GM23338 (cell line): Measurements from ENCODE around the gene BMX. TPM values are rescaled to one million over a fixed set of nuclear protein-coding genes. Genes with fewer than 3 reads are reported as not detected.

Source experiments
- ATAC-seq: fragments of 200-7000 bp; cut with Tn5 transposase; 3 replicates; pipeline ENCODE4 v1.9.1; 2020
- DNase-seq: peaks from one replicate; pipeline ENCODE4 v3.0.0-alpha.2; 2015; ENCODE audit warnings: low spot score
- H2AFZ ChIP-seq: fragments of 200-600 bp; sonication (generic); 2 replicates; pipeline ENCODE4 v1.8.0; 2016; ENCODE audit warnings: antibody characterized with exemption, mild to moderate bottlenecking, moderate library complexity
- H3F3A ChIP-seq: fragments of 200-600 bp; sonication (generic); replicated peaks from 2 replicates; pipeline ENCODE4 v1.8.0; 2017; ENCODE audit warnings: antibody characterized with exemption, mixed run types, low read depth
- H3K27ac ChIP-seq: fragments of 200-600 bp; sonication (generic); 2 replicates; pipeline ENCODE4 v1.6.1; 2016; ENCODE audit warnings: low read depth
- H3K27me3 ChIP-seq: fragments of 200-600 bp; sonication (generic); 2 replicates; pipeline ENCODE4 v1.8.0; 2016; ENCODE audit warnings: mild to moderate bottlenecking, mixed run types, moderate library complexity; ENCODE audit not compliant: insufficient read depth
- H3K36me3 ChIP-seq: fragments of 200-600 bp; sonication (generic); 2 replicates; pipeline ENCODE4 v1.8.0; 2016; ENCODE audit warnings: mild to moderate bottlenecking; ENCODE audit not compliant: insufficient read depth
- H3K4me1 ChIP-seq: fragments of 200-600 bp; sonication (generic); 2 replicates; pipeline ENCODE4 v1.8.0; 2016; ENCODE audit warnings: mild to moderate bottlenecking, moderate library complexity; ENCODE audit not compliant: insufficient read depth
- H3K4me2 ChIP-seq: fragments of 200-600 bp; sonication (generic); 2 replicates; pipeline ENCODE4 v1.7.1; 2017; ENCODE audit warnings: mixed run types
- H3K4me3 ChIP-seq: fragments of 200-600 bp; sonication (generic); 2 replicates; pipeline ENCODE4 v1.6.1; 2016; ENCODE audit warnings: mixed run types
- H3K79me2 ChIP-seq: fragments of 200-600 bp; sonication (generic); replicated peaks from 2 replicates; pipeline ENCODE4 v1.8.0; 2017; ENCODE audit warnings: mild to moderate bottlenecking; ENCODE audit not compliant: insufficient read depth
- H3K9me2 ChIP-seq: fragments of 200-600 bp; sonication (generic); 2 replicates; pipeline ENCODE4 v1.8.0; 2017; ENCODE audit not compliant: insufficient read depth
- H4K20me1 ChIP-seq: fragments of 200-600 bp; sonication (generic); replicated peaks from 2 replicates; pipeline ENCODE4 v1.8.0; 2017; ENCODE audit warnings: mild to moderate bottlenecking; ENCODE audit not compliant: insufficient read depth
- H3K27ac Mint-ChIP-seq: 2 replicates; pipeline ENCODE4 v1.8.0; 2020; ENCODE audit warnings: inconsistent platforms, mild to moderate bottlenecking, moderate library complexity, mixed read lengths
- H3K27me3 Mint-ChIP-seq: 3 replicates; pipeline ENCODE4 v1.8.0; 2022; ENCODE audit warnings: low read depth, mild to moderate bottlenecking, moderate library complexity, mixed read lengths, inconsistent platforms; ENCODE audit not compliant: insufficient read depth, poor library complexity
- H3K36me3 Mint-ChIP-seq: 3 replicates; pipeline ENCODE4 v1.8.0; 2021; ENCODE audit warnings: low read depth, mild to moderate bottlenecking, inconsistent platforms, moderate library complexity, mixed read lengths
- H3K4me1 Mint-ChIP-seq: 3 replicates; pipeline ENCODE4 v1.8.0; 2020; ENCODE audit warnings: mild to moderate bottlenecking, inconsistent platforms, mixed read lengths
- H3K4me3 Mint-ChIP-seq: 3 replicates; pipeline ENCODE4 v1.8.0; 2021; ENCODE audit warnings: moderate library complexity, mild to moderate bottlenecking, inconsistent platforms, mixed read lengths
- H3K9me3 Mint-ChIP-seq: 3 replicates; pipeline ENCODE4 v1.8.0; 2020; ENCODE audit warnings: moderate library complexity, mild to moderate bottlenecking, inconsistent platforms, mixed read lengths
- CTCF ChIP-seq, 2 experiments: fragments of 200-600 bp in 1 of 2; sonication (generic) in 1 of 2; conservative IDR thresholded peaks; 2 replicates each; pipeline versions ENCODE4 v1.5.1 to v1.6.1; 2016 to 2017; ENCODE audit warnings: antibody characterized with exemption in 2 of 2, low read depth in 2 of 2, mild to moderate bottlenecking in 2 of 2, moderate library complexity in 1 of 2
- ETS1 ChIP-seq: IDR thresholded peaks from 2 replicates; pipeline ENCODE4 v1.6.1; 2016; ENCODE audit warnings: antibody characterized with exemption
- EZH2phosphoT487 ChIP-seq: fragments of 200-600 bp; sonication (generic); IDR thresholded peaks from one replicate; pipeline ENCODE4 v1.8.1; 2018; ENCODE audit warnings: antibody characterized with exemption; ENCODE audit not compliant: unreplicated experiment
- JUNB ChIP-seq: IDR thresholded peaks from one replicate; pipeline ENCODE4 v1.6.1; 2016; ENCODE audit warnings: antibody characterized with exemption; ENCODE audit not compliant: unreplicated experiment
- REST ChIP-seq: IDR thresholded peaks from one replicate; pipeline ENCODE4 v1.6.1; 2018; ENCODE audit warnings: antibody characterized with exemption; ENCODE audit not compliant: unreplicated experiment
- STAT1 ChIP-seq: IDR thresholded peaks from one replicate; pipeline ENCODE4 v1.6.1; 2016; ENCODE audit warnings: antibody characterized with exemption; ENCODE audit not compliant: unreplicated experiment
- ZNF462 ChIP-seq: fragments of 250-450 bp; sonication (Bioruptor Pico); IDR thresholded peaks from 2 replicates; pipeline ENCODE4 v1.5.0; 2020; ENCODE audit warnings: mild to moderate bottlenecking, moderate library complexity
- polyA plus RNA-seq: library from polyadenylated mRNA; unstranded; fragments of >200 nt; fragmentation: Nextera tagmentation; extraction: Ambion mirVana; gene quantifications from 2 replicates; pipeline ENCODE4 v1.2.1, GENCODE V29; 2016
- total RNA-seq: library from RNA; depleted of rRNA; stranded (reverse); fragments of >200 nt; shearing (Covaris generic); gene quantifications from 2 replicates; pipeline ENCODE4 v1.2.3, GENCODE V29; 2014

The BMX gene
- total and polyA plus RNA-seq, 2 experiments from 2014 or later = not detected

- no peak for TF ChIP-seq ZNF462 (CRISPR knock-in tag)
Measured at GRCh38 chrX:15560924-15561323, 60.3 kb downstream of the BMX start (continued).

- Histone ChIP-seq H3K4me1 (0 out of 2 replicates have a peak, but pooled peaks cover 3% of the 10 kb centered on the region), H3K4me3 (no peak overlapping the region), H3K27me3 (no peaks in the 10 kb centered on the region), H3K9me2 (no peaks in the 10 kb centered on the region), H3K79me2 (no peaks in the 10 kb centered on the region), H2AFZ (no peak overlapping the region), H3F3A (no peaks in the 10 kb centered on the region), H3K27ac (no peak overlapping the region), H3K36me3 (no peaks in the 10 kb centered on the region), H4K20me1 (no peaks in the 10 kb centered on the region), H3K4me2 (no peak overlapping the region)
- Mint-ChIP-seq H3K4me3 (no peak overlapping the region), H3K9me3 (no peaks in the 10 kb centered on the region), H3K36me3 (no peaks in the 10 kb centered on the region), H3K27ac (no peak overlapping the region), H3K4me1 (peaks cover 26% of the 10 kb centered on the region), H3K27me3 (peaks cover 1% of the 10 kb centered on the region)
- no peak for ATAC-seq
- DNase-seq = no peak
- no peak for TF ChIP-seq EZH2phosphoT487
- no peak for TF ChIP-seq STAT1
- TF ChIP-seq REST = no peak
- TF ChIP-seq ETS1 = no peak
- TF ChIP-seq JUNB = no peak
- TF ChIP-seq CTCF (conservative IDR thresholded peaks at IDR 0.05; ENCODE audit: low read depth in 2 of 2) = no peak
Measured at GRCh38 chrX:15563056-15563455, 62.4 kb downstream of the BMX start.
